IPS-15b (cell line): ENCODE data around the gene PRB3.

Source experiments
- H3K27me3 ChIP-seq: one replicate; pipeline ENCODE4 v1.6.1; 2013; ENCODE audit warnings: low read length; ENCODE audit not compliant: control insufficient read depth, insufficient read depth
- H3K36me3 ChIP-seq: one replicate; pipeline ENCODE4 v1.6.1; 2013; ENCODE audit warnings: low read length; ENCODE audit not compliant: control insufficient read depth, insufficient read depth
- H3K4me1 ChIP-seq: one replicate; pipeline ENCODE4 v1.6.1; 2013; ENCODE audit warnings: mild to moderate bottlenecking, low read length; ENCODE audit not compliant: control insufficient read depth, insufficient read depth
- H3K4me3 ChIP-seq: one replicate; pipeline ENCODE4 v1.5.1; 2013; ENCODE audit warnings: low read depth, low read length
- H3K9ac ChIP-seq: one replicate; pipeline ENCODE4 v1.6.1; 2013; ENCODE audit warnings: low read depth, mild to moderate bottlenecking, low read length
- H3K9me3 ChIP-seq: one replicate; pipeline ENCODE4 v1.6.1; 2013; ENCODE audit warnings: mild to moderate bottlenecking, low read length; ENCODE audit not compliant: control insufficient read depth, insufficient read depth

The PRB3 gene

DNA sequence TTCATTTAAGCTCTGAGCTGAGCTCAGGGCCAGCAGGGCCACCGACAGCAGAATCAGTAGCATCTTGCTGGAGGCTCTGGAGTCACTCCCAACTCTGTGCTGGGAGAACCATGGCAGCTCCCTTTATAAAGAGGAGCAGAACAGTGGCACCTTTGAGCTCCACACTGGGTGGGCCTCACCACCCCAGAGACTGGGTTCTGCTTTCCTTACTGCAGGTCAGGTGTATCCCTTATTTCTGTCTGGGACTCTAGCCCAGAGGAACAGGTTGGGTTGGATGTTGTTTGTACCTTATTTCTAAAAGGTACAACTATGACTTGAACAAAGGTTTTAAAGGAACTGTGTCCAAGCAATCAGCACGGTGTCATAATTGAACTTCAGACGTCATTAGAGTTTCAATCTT, at the start of gene PRB3:
PRB3 (minus strand) TSS at position 101 of the 400 bp plus-strand sequence; CDS start at position 63, 38 bp downstream.
- H3K4me3 ChIP-seq = no peak within 1 kb of the TSS
- no peaks in the 10 kb centered on the region for H3K9me3 ChIP-seq
- no peaks in the 10 kb centered on the region for H3K27me3 ChIP-seq
- H3K4me1 ChIP-seq = no peaks in the 10 kb centered on the region
- H3K9ac ChIP-seq = no peak within 1 kb of the TSS
- no peaks in the 10 kb centered on the region for H3K36me3 ChIP-seq

- H3K9me3 ChIP-seq = no peaks in the 10 kb centered on the region
- H3K9ac ChIP-seq = no peak within 1 kb of the TSS
- H3K27me3 ChIP-seq = peaks cover 2% of the 10 kb centered on the region
- H3K4me1 ChIP-seq = no peaks in the 10 kb centered on the region
- H3K36me3 ChIP-seq = no peaks in the 10 kb centered on the region
- H3K4me3 ChIP-seq = no peak within 1 kb of the TSS
Measured at GRCh38 chr12:11310336-11310735, 40.8 kb upstream of the PRB3 start, which contains the start of gene PRB4. TSS of gene PRB4 (minus strand) at chr12:11310436. CDS start at chr12:11310398, 38 bp downstream.

GRCh38 chr12:11307143-11307542, 37.6 kb upstream of the PRB3 start:
- Histone ChIP-seq H3K4me1 (no peaks in the 10 kb centered on the region), H3K9me3 (no peaks in the 10 kb centered on the region), H3K36me3 (no peaks in the 10 kb centered on the region), H3K9ac (no peak overlapping the region), H3K27me3 (peaks cover 2% of the 10 kb centered on the region), H3K4me3 (no peak overlapping the region)

DNA sequence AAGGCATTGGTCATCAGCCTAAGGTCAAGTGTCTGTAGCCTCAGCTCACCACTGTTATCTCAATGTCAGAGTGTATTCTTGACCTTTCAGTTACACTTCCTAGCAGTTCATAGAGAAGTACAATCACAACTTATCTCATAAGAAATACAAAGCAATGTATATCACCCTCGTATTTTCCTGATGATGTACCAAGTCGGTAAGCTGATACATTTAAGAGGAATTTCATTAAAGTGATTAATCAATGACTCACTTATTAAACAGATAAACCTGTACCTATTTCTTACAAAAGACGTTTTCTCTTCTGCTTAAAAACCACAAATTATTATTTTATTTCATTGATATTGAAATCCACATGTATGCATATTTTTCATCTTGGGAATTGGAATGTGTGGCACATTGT, 3.9 kb upstream of the PRB3 start:
- no peaks in the 10 kb centered on the region for H3K4me1 ChIP-seq
- H3K9ac ChIP-seq = no peak overlapping the region
- no peaks in the 10 kb centered on the region for H3K36me3 ChIP-seq
- H3K27me3 ChIP-seq = no peaks in the 10 kb centered on the region
- H3K9me3 ChIP-seq = no peaks in the 10 kb centered on the region
- no peak overlapping the region for H3K4me3 ChIP-seq

DNA sequence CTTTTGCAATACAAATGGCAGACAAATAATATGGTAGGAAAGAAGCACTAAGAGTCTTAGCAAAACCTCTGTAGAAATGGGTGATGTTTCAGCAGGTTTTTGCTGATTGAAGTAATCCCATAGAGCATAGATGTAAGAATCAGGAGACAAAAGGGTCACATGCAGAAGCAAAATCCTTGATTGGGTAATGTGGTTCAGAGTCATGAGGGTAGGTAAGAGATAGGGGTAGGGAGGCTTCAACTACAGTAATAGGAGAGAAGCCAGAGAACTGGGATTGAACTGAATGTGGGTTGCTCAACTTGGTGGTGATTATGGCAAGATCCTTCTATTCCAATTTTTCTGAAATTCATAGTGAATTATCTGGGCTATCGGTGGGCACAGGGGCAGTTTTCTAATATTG, 5.0 kb downstream of the PRB3 start:
- Histone ChIP-seq H3K9ac (no peak overlapping the region), H3K36me3 (no peaks in the 10 kb centered on the region), H3K4me3 (no peak overlapping the region), H3K9me3 (no peaks in the 10 kb centered on the region), H3K27me3 (no peaks in the 10 kb centered on the region), H3K4me1 (no peaks in the 10 kb centered on the region)

GRCh38 chr12:11246489-11246888, 23.0 kb downstream of the PRB3 start:
- Histone ChIP-seq H3K27me3 (no peaks in the 10 kb centered on the region), H3K36me3 (no peaks in the 10 kb centered on the region), H3K4me3 (no peak overlapping the region), H3K4me1 (no peaks in the 10 kb centered on the region), H3K9me3 (no peaks in the 10 kb centered on the region), H3K9ac (no peak overlapping the region)

DNA sequence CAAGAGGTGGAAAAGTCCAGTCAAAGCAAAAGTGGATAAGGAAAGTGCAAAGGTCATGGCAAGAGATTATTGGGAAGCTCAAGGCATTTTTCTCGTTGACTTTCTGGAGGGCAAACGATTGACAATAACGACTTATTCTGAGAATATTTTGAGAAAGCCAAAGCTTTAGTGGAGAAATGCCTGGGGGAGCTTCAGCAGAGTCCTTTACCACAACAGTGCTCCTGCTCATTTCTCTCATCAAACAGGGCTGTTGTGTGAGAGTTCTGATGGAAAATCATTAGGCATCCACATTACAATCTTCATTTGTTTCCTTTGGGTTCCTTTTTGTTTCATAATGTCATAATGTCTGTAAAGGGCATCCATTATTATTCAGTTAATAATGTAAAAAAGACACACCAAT, 26.9 kb downstream of the PRB3 start:
- H3K4me1 ChIP-seq = no peaks in the 10 kb centered on the region
- H3K9me3 ChIP-seq = no peaks in the 10 kb centered on the region
- H3K9ac ChIP-seq = no peak overlapping the region
- no peaks in the 10 kb centered on the region for H3K36me3 ChIP-seq
- no peaks in the 10 kb centered on the region for H3K27me3 ChIP-seq
- no peak overlapping the region for H3K4me3 ChIP-seq

DNA sequence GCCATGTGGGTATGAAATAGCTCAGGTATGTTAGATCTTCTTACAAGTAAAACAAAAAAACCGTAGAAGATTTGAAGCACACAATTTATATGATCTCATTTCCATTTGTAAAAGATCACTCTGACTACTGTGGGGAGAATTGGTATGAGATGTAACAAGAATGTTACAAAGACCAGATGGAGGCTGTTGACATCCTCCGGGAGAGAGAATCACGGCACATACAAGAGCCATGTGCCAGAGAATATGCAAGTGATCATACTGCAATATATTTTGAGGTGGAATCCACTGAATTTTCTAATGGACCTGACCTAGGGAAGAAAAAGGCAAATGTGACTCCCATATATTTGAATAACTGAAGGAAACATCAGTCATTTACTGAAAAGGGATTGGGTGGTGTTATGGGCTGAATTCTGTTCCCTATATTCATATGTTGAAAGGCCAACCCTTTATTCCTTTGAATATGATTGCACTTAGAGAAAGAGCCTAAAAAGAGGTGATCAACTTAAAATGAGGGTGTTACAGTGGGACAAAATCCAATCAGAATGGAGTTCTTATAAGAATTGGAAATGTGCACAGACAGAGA, 29.1 kb downstream of the PRB3 start:
- Histone ChIP-seq H3K4me3 (no peak overlapping the region), H3K4me1 (no peaks in the 10 kb centered on the region), H3K36me3 (no peaks in the 10 kb centered on the region), H3K9me3 (no peaks in the 10 kb centered on the region), H3K9ac (no peak overlapping the region), H3K27me3 (no peaks in the 10 kb centered on the region)

DNA sequence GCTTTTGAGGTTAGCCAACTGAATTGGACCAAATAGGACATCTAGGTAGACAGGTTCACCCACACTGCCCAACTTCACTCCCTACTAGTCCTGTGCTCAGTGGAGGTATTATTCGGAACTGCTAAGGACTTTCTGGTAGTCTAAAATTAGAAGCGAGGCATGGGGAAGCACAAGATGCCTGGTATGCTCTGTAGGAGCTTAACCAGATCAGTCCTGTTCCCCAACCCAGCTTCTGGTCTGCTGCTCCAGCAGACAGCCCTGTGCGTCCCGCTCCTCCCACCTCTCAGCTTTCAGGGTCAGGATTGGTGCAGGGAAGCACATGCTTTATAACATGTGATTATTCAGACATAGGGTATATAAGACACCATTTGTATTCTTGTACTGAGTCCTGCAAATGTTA, 31.2 kb downstream of the PRB3 start:
- Histone ChIP-seq H3K9me3 (no peaks in the 10 kb centered on the region), H3K36me3 (no peaks in the 10 kb centered on the region), H3K4me3 (no peak overlapping the region), H3K9ac (no peak overlapping the region), H3K27me3 (no peaks in the 10 kb centered on the region), H3K4me1 (no peaks in the 10 kb centered on the region)

- Histone ChIP-seq H3K9me3 (no peaks in the 10 kb centered on the region), H3K4me1 (no peaks in the 10 kb centered on the region), H3K36me3 (no peaks in the 10 kb centered on the region), H3K4me3 (no peak overlapping the region), H3K27me3 (no peaks in the 10 kb centered on the region), H3K9ac (no peak overlapping the region)
Measured at GRCh38 chr12:11233532-11233931, 36.0 kb downstream of the PRB3 start.

DNA sequence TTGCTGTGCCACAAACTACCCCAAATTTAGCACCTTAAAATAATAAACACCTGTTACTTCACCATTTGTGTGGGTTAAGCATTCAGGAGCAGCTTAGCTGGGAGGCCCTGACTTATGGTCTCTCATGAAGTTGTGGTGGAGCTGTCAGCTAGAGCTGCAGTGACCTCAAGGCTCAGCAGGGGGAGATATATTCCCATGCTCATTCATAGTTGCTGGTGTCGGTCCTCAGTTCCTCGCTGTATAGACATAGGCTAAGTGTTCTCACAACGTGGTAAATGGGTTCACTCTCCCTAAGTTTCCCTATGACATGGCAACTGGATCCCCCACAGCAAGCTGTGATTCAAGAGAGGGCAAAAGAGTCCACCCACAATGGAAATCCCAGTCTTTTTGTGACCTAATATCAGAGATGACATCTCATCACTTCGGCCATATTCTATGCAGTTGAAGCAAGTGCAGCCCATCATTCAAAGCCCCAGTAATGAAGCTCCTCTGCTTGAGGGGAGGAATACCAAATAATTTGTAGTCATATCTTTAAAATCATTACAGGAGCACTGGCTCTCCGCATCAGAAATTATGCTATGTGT, 41.1 kb downstream of the PRB3 start:
- H3K27me3 ChIP-seq = no peaks in the 10 kb centered on the region
- H3K9me3 ChIP-seq = no peaks in the 10 kb centered on the region
- no peaks in the 10 kb centered on the region for H3K36me3 ChIP-seq
- H3K4me3 ChIP-seq = no peak overlapping the region
- H3K4me1 ChIP-seq = no peaks in the 10 kb centered on the region
- H3K9ac ChIP-seq = no peak overlapping the region

GRCh38 chr12:11227373-11227772, 42.1 kb downstream of the PRB3 start:
- no peak overlapping the region for H3K9ac ChIP-seq
- H3K9me3 ChIP-seq = no peaks in the 10 kb centered on the region
- no peaks in the 10 kb centered on the region for H3K27me3 ChIP-seq
- no peaks in the 10 kb centered on the region for H3K4me1 ChIP-seq
- H3K4me3 ChIP-seq = no peak overlapping the region
- no peaks in the 10 kb centered on the region for H3K36me3 ChIP-seq
